Pulmonary artery endothelial cell (primary cell): ENCODE measurements around the gene TP53I13. TPM values are rescaled to one million over a fixed set of nuclear protein-coding genes. Genes with fewer than 3 reads are reported as not detected.

Source experiments
- DNase-seq: peaks from one replicate; pipeline ENCODE4 v3.0.0-alpha.2; 2011; ENCODE audit warnings: low read depth, low spot score
- total RNA-seq: library from RNA; depleted of rRNA; stranded (reverse); fragments of >200 nt; gene quantifications from 2 replicates; pipeline ENCODE4 v1.2.3, GENCODE V29; 2014

The TP53I13 gene
- total RNA-seq, 1 donor from 2014 or later: 32.2 TPM

DNA sequence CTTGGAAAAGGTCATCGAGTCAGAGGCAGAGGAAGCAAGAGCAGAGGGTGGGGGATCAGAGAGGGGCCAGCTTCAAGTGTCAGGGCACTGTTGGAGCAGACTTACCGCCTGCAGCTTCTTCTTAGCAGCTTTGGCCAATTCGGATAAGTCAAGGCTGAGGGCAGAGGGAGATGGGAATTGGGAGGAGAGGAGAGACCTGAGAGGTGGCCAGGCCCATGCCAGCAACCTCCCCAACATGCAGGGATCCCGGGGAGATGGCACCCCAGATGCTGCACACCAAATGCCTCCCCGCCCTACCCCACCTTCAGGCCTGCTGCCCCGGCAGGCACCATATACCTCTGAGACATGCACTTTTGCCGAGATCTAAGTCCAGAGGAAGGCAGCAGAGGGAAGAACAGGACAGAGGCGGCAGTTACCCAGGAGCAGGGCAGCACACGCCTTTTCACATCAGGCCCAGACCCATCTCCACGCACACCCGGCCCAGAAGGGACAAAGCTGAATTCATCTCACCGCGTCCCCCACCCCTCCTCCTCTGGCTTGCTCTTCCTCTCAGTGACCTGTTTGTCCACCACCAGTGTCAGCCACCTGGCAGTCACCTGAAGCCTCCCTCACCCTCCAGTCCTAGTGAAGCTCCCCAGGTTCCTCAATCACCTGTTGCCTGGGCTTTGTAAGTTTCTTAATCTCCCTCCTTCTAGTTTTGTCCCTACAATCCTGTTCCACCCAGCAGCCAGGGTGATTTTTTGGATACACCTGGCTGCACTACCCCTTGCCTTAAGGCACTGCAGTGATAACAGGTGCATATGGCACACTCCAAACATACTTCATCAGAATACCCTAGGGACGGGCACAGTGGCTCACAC is 10.4 kb downstream of the TP53I13 start:
- no peak for DNase-seq

DNA sequence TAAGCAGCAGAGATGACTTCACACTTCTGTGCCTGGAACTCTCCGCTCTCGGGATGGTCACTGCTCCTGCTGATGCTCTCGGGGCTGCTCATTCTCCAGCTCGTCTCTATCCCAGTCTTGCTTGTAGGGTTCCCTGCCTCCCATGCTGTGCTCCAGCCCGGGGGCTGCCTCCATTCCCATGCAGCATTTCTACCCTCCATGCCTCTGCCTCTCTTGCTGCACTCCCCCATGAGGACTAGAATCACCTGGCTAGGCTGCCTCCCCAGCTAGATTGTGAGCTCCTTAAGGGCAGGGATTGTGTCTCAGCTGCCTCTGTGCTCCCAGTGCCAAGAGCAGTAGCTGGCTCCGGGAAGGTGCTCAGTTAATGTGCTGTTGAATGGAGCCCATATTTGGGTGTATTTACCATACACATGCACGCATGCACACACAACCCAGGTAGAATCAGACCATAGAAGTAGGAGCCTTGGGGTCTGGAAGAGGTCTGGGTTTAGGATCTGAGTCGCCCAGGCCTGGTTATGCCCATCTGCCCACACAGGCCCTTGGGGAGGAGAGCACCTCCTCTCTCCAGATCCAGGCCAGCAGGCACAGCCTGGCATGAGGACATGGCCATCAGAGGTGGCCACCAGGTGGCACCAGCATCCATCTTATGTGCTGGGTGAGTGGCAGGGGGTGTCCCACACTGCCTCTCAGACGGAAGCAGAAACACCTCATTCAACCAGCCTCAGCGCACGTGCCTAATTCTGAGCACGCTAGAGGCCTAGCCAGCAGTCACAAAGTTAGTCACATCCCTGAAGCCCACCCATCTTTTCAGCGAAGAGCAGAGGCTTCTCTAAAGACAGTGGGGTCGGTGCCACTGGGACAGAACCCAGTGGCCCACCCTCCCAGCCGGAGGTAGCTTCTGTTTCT is 11.6 kb downstream of the TP53I13 start:
- peak; percentile 49 for DNase-seq

DNA sequence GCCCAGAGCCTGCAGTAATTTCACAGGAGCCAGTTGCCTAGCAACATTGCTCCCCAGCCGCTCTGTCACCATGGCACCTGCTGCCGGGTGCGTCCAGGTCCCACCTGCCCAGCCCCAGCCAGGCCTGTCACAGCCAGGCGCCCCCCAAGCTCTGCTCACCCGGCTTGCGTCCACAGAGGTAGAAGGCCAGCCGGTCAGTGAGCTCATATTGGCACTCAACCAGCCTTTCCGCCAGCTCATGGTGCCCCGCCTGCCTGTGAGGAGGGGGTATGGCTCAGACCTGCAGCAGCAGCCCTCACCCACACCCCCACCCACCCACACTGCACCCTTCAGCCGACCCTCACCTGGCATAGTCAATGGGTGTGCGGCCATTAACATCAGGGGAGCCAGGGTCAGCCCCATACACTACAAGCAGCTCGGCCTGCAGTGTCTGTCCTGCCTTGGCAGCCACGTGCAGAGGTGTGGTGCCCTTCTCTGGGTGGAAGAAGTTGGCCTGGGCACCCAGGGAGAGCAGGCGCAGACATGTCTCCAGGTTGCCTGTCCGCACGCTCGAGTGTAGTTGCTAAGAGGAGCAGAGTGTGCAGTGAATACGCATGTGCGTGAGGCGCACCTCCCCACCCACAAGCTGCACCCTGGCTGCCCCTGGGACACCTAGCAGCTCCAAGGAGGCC is 13.2 kb downstream of the TP53I13 start:
- no peak for DNase-seq

DNA sequence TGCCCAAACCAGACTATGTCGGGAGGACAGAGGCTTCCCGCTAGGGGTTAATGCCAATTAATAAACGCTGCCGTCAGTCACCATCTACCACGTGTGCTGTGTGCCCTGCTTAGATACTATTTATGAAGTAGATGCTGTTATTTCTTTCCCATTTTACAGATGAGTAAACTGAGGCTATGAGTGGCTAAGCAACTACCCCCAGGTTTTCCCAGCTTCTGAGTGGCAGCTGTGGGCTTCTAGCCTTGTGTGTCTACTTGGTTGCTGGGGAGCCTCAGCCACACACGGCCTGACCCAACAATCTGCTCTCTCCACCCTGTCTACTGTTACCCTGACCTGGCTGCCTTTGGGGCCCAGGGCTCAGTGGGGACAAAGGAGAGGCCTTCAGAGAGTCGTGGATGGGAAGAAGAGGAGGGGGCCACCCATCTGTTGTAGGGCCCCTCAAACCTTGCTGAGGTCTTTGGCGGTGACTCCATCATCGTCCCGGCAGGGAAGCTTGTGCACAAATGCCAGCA is 13.8 kb downstream of the TP53I13 start:
- DNase-seq: no peak

DNA sequence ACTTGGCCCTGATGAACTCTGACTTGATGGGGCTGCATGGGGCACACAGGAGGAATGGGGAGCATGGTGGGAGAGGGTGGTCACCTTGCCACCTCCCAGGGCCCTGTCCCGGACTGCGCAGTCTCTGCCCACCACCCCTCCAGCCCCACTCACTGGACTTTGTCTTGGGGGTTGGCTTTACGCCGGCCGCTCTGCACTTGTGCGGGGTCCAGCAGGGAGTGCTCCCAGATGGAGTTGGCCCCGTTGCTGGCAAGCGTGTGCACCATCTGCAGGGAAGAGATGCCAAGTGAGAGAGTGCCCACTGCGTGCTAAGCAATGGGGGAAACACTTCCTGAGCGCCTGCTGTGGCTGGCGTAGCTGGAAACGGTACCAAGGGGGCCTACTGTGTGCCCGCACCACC is 14.3 kb downstream of the TP53I13 start:
- no peak for DNase-seq

DNA sequence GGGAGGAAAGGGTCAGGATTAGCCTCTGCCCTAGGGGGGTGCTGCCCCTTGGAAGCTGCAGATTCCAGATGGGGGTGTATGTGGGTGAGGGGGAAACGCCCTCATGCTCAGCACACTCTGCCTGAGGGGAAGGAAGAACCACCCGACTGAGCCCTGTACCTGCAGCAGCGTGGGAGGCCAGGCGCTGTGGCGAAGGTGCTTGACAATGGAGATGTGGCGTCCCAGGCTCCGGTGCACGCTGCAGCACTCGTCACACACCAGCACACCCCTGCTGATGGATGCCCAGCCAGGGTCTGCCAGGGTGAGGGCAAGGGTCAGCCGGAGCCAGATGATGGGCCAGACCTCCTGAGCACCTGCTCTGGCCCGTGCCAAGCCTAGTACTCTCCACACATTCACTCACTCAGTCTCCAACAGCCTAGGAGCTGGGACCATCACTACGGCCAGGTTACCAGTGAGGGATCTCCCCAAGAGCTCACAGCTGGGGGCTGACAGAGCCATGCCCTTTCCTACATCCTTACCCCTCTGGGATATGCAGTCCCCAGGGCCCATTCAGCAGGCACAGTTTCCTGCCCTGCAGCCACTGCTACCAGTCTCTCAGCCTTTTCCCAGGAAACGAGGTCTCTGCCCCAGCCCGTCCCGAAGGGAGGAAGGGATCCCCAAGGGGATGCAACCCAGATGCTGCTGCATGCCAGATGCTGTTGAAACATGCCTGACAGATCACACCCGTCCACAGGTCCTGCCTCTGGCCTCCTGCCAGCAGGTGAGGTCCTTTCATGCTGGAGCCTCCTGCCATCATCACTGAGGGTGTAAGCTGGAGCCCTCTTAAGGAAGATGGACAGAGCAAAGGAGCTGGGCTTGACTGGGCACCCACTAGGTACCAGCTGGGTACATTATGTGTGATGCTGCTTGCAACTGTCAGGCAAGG is 15.1 kb downstream of the TP53I13 start:
- DNase-seq: no peak

DNA sequence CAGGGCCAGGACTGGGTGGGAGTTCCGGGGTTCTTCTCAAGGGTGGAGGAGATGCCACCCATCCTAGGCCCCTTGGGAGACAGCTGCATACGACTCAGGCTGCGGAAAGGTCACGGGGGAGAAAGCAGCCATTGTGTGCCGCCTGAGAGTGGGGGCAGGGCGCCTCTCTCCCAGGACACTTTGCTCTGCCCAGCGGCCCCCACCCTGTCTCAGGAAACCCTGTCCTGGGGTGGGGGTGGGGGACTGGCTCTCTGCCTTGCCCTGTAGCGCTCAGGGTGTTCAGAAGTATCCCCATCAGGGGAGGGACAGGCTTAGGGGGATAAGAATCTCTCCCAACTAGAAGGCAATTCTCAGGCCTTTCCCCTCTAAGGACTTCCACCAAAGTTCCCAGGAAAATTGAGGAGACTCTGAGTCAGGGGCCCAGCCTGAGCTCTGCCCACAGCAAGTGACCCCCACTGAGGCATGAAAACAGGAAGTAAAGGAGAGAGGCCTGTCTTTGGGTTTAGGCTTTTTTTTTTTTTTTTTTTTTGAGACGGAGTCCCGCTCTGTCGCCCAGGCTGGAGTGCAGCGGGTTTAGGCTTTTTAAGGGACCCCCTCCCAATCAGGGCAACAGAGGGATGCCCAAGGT is 16.1 kb downstream of the TP53I13 start:
- DNase-seq: no peak

DNA sequence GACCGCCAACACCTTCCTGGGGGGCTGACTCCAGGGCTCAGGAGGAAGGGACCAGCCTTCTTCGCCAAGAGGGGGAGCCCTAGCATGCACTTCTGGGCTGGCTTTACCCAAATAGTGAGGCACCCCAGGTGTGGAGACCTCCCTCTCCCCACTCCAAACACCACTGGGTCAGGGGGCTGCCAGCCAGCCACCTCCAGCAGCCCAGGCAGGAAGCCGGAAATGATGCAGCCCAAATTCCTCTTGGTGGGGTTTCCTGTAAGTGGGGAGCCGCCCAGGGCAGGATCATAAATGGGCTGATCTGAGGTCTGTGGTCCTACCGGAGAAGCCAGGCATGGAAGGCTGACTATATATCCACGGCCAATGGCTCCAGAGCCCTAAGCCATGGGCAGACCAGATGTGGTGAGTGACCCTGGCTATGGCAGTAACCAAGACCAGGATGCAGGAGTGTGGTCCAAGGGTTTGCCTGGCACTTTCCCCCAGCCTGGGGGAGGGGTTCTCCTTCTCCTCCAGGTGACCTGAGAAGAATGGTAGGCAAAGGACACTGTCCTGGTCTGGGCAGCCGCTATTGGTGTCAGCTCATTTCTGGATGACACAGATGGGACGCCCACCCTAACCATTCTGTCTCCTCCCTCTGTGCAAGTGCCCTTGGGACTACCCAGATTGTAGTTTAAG is 16.7 kb downstream of the TP53I13 start:
- DNase-seq: peak; percentile 48

DNA sequence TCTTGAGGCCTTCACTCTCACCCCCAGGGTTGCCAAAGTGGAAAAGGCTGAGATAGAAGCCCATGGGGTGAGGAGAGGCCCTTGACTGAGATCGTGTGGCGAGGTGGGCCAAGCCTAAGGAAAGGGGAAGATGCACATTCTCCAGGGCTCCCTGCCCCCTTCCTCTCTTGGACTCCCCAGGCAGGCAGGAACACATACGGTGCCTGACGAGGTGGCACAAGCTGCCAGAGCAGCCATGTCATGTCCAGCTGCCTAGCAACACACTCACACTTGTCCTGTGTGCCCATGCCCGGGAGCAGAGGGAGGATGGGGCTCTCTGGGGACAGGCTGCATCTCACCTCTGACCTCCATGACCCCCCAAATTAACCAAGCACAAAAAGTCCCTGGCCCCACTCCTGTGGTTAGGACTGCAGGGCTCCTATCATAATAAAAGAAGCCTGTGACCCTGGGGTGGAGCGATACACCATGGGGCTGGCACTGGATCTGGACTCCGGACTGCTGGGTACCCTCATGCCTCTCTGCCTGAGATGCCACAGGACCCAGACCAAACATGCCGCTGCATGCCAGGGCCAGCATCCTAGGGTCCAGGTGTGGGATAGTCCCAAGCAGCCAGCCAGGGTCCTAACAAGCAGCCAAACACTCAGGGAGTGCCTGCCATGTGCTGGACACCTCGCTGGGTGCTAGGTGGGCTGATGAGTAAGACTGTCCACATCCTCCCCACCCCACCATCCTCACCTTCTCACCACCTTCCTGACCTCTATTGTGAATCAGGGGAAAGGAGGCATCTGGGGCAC is 18.4 kb downstream of the TP53I13 start:
- no peak for DNase-seq

DNA sequence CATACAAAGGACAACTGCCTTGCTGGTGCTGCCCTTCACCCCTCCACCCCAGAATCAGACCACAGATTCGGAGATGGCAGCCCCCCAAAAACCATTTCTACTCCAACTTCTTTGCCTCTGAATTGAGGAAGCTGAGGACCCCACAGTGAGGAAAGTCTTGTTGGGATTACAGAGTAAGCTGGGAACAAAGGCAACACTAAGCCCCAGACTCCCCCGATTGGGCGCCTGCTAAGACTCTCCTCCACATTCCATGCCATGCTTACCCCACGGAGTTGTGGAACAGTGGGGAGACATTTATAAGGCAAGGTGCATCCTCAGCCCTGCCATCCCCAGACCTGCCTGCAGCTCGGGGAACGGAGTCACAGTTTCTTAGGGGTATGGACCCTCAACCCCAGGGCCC is 19.1 kb downstream of the TP53I13 start:
- no peak for DNase-seq

DNA sequence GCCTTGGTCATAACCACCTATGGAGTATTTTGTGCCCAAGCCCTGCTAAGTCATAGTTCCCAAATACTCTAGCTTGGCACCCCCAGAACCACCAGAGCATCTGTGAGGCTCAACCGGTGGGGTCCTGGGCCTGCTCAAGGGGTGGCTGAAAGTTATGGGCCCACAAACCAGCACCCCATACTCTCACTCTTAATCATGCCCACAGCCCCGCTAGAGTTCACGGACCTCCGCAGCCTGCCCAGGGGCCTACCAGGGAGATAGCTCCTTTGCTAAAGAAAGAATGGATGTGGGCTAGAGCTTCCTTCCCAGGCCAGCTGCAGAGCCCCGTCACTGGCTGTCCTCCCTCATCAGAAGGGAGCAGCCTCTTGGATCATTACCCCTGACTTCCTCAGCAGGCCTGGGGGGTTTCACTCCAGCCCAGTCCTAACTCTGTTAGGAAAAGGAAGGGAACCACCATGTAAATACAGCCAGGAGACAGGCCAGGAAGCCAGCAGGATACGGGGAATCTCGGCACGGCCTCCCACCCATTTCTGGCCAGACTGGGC is 19.6 kb downstream of the TP53I13 start:
- DNase-seq: no peak

DNA sequence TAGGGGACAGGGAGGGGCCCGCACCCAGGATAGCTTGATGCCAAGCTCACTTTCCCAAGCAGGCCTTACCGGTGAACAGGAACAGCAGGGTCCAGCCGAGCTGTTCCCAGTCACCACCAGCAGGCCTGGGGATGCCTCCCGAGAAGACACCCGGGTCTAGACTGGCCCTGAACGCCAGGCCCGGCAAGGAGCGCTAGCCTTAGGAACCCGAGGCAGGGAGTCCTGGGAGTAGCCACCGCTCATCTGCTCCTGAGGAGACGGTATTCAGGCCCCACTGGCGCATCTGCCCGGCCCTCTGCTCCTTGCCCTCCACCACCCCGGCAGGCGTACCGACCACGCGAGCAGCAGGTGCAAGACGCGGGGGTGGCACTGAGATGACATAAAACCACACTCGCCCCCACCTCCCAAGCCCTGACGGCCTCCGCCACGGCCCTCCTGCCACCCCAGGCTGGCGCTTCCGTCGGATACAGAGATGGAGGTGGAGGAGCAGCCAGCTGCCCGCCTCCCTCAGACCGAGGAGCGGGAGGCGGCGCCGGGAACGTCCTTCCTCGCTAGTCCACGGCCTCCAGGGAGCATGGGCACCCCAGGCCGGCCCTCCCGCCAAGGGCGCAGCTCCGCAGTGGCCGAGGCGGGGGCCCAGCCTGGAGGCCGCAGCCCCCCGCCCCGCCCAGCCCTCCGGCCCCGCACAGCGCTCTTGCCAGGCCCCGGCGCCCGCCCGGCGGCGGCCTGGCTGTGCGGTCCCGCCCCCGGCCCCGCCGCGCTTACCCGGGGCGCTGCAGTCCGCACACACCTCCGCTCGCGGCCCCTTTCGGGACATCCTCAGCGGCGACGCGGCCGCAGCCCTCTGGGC is 20.3 kb downstream of the TP53I13 start:
- DNase-seq: no peak

DNA sequence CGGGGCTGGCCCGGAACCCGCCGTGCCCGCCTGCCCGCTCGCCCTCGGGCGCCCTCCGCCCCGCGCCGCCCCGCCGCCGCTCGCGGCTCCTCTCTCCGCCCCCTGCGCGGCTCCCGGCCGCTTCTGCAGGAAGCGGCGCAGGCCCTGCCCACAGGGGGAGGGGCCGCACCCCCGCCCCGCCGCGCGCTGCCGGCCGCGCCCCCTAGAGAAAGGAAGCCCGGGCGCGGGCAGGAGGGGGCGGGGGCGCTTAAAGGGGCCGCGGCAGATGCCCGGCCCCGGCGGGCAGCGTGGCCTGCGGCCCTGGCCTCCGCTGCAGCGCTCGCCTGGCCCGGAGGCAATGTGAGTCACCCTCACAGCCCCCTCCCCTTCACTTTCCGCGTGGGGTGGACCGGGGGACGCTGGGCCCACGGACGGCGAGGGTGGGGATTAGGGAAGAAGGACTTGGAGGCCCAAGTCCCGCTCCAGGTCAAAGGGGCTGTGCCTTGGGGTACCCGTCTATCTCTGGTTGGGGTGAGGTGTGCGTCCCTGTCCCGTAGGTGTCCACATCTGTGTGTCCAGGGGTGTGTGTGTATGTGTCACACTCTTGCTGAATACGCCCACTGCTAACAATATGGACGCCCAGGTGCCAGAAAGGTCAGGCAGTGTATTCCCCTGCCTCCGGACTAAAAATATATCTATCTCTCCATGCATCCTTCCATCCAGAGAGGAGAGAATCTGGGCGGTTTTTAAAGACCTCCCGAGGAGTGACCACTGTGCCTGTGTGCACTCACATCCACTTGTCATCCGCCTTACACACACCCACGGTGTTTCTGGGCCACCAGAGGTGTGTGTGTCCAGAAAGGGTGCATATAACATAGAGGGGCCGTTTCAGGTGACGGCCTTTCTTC is 21.3 kb downstream of the TP53I13 start, which contains the start of gene GIT1:
Gene GIT1, minus strand, starts transcription at position 125 of the 887 bp plus-strand sequence. CDS start 270 bp downstream, outside the sequence.
- no peak for DNase-seq

DNA sequence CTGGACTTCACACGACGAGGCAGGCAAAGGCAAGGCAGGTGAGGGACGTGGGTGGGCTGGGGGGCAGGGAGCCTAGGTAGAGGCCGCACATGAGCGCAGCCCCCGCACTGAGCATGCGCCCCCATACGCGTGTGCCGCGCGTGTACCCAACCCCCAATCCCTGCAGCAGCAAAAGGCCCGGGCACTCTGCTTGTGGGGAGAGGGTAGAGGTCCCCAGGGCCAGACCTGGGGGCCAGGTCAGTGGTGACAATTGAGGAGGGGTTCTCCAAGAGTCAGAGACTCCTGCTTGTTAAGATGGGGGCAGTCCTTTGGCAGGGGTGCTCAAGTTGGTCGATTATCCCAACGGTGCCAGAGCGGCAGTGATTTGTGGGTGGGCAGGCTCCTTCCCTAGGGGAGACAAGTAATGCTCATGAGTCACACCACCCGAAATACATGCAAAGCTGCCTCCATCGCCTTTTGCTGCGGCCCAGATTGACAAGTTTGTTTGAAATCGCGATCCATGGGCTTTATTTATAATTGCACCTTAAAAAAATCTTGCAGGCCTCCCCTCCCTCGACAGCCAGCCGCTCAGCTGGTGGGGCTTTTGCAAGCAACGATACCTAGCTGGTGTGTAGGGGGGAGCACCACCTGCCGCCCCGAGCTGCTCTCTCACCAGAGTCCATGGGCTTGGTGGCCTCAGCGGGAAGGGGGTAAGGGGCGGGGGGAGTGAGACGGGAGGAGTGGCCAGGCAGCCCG is 22.1 kb downstream of the TP53I13 start:
- DNase-seq: no peak

DNA sequence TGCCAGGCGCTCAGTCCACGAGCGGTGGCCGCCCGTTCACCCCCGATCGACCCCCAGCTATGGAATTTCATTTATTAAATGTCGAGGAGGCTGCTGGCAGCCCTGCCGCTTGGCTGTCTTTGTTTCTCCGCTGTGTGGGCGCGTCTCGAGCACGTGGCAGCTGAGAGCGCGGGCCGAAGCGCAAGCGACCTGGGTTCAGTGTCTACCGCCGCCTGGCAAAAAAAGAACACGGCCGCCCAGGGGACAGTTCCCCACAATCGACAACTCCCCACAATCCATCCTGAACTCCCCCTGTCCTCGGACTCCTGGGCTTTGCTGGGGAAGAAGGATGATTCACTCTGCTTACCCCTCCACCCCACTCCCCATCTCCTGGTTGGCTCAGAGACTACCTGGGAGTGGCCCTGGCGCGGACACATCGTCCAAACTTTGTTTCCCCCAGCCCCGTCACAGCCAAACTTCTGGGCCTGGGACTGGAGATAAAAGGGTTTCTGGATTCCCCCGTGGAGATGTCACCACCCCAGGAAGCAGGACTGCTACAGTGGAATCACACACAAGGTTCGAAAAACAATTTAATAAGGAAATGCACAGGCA is 22.7 kb downstream of the TP53I13 start:
- DNase-seq: no peak
